HG02973 (cell line): Measurements from ENCODE around the gene C1orf232.

Experiments
- ATAC-seq: cut with Tn5 transposase; IDR thresholded peaks from one replicate; pipeline ENCODE4 v1.9.1; 2021; ENCODE audit warnings: moderate library complexity; ENCODE audit not compliant: unreplicated experiment

Gene C1orf232

DNA sequence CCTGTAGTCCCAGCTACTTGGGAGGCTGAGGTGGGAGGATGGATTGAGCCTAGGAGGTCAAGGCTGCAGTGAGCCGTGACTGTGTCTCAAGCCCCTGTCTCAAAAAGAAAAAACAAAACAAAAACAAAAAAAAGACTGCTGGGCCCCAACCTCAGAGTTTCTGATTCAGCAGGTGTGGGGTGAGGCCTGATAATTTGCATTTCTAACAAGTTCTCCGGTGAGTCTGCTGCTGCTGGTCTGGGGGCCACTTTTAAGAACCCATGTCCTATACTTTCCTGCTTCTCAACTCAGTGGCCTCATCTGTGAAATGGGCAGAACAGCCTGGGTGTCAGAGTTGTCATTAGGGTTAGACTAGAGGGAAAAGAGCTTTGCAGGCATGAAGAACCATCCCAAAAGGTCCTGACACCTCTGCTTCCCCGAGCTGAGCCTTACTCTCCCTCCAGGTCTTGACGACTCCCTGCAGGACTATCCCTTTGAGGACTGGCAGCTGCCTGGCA, 11.3 kb upstream of the C1orf232 start:
- ATAC-seq: no peak

DNA sequence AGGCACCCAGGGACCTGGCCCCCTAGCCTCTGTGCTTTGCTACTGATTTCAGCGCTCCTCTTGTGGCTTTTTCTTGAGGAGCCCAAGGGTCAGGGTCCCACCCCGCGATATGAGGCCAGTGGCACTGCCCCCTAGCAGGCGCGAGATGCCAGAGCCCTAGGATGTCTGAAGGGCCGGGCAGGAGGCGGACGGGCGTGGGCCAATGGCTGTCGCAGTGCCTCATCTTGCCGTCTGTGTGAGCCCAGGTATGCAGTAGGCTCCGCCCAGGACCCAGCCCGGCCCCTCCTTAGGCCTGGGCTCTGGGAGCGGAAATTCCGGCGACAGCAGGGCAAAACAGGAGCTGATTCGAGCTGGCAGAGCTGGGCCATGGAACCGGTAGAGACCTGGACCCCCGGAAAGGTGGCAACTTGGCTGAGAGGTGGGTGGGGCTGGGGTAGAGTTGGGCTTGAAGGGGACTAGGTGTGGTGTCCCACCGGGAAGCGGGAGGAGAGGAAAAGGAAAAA, 8.5 kb upstream of the C1orf232 start, which contains the start of gene CNKSR1:
Gene CNKSR1, plus strand, starts transcription at position 310 of the 503 bp plus-strand sequence. Its CDS starts 57 bp downstream, at position 367.
- ATAC-seq: no peak

DNA sequence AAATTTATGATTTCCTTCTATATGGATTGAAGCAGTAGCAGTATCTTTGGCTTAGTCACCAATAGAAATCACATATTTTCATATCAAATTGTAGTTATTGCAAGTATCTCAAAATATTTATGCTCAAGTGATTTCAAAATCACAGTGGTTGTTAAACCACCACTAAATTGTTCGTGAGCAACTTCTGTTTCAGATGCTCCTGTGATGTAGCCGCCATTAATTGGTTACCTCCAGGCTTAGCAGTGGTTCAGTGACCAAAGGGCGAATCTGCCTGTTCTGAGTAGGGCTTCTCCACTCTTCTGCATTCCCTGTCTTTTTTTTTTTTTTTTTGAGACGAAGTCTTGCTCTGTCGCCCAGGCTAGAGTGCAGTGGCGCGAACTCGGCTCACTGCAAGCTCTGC, 6.6 kb upstream of the C1orf232 start:
- ATAC-seq: no peak

DNA sequence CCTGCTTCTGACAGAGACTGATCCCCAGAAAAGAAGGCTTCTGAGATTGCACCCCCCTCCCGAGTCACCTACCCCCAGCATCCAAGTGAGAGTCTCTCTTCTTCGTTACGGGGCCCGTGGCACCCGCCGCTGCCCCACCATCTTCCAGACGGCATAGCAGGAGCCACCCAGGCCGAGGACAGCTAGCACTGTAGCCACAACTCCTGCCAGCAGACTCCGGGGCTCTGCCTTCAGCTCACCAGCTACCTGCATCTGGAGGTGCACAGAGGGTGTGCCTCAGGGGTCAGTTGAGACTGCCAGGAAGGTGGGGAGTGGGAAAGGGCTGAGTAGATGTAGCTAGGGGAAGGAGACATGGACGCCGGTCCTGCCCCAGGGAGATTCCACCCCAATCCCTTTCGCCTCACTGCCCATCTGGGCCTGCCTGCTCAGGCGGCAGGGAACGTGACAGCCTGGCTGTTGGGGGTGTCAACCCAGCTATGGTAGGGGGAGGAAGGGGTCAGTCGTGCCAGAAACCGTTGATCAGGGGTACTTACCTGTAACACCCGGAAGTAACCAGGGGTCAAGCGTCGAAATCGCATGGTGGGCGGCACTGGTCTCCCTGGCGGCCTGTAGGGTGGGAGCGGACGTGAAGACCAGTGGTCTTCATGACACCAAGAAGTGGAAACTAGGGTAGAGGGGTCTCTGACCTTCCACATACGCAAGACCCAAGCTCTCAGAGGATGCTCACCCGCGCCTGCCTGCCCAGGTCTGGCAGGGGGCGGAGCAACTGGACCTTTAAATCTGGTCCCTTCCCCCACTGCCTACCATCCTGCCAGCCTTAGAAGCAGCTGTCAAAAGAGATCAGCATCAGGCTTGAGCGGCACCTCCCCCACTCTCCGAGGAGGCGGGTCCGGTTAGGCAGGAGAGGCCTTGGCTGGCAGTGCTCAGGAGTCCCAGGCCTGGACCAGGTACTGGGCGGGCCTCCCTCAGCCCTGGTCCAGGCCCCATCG, 2.6 kb upstream of the C1orf232 start, which contains the start of gene ZNF593OS:
Gene ZNF593OS, minus strand, starts transcription at position 749 of the 989 bp plus-strand sequence. Its CDS starts 171 bp downstream, at position 578.
- no peak for ATAC-seq

DNA sequence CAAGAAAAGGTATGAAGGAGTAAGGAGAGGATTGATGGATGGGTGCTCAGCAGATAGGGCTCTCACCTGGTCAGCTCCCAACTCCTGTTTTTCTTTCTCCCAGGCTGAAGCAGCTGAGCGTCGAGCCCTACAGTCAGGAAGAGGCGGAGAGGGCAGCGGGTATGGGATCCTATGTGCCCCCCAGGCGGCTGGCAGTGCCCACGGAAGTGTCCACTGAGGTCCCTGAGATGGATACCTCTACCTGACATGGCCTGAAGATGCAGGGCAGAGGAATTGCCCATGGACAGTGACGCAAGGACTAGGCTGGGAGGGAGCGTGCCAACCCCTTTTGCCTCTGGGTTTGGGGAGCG, 1.7 kb upstream of the C1orf232 start:
- no peak for ATAC-seq

DNA sequence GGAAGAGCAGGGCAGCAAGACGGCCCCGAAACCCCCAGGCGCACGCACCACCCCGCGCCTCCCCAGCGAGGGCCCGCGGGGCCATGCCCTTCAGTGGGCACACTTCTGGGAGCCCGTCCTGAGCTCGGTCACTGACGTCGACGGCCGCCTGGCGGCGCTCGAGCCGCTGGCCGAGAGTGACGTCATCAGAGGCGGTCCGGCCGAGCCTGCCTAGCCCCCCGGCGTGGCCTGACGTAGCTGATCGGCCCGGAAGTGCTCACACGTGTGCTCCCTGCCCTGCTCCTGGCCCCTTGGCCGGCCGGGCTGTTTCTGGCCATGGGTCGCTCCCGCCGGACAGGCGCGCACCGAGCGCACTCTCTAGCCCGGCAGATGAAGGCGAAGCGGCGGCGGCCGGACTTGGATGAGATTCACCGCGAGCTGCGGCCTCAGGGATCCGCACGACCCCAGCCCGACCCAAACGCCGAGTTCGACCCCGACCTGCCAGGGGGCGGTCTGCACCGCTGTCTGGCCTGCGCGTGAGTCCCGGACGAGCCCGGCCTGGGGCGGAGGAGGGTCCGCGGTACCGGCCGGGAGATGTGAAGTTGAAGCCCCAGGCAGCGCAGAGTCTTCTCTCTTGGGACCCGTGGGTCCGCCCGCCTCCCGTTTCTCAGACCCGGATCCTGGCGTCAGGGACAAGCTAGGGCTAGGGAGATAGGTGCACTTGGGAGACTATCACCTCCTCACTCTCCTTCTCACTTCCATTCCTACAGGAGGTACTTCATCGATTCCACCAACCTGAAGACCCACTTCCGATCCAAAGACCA, 1.1 kb upstream of the C1orf232 start, which contains the start of gene ZNF593:
Gene ZNF593, plus strand, starts transcription at position 240 of the 803 bp plus-strand sequence. Its CDS starts 76 bp downstream, at position 316.
- ATAC-seq: peak; percentile 82

DNA sequence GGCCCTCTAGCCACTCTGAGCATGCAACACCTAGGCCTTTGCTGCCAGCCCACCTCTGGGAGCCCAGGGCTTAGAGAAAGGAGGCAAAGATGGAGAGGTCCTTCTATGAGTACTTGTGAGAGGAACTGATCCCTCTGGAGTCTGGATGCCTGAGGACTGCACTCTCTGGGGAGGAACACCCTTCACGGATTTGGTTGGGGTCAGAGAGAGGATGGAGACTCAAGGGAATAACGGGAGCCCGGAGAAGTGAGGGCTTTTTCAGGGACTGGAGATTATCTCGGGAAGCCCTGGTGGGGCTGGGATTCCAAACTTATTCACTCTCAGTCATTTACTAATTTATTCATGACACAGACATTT, 413 bp upstream of the C1orf232 start:
- no peak for ATAC-seq

DNA sequence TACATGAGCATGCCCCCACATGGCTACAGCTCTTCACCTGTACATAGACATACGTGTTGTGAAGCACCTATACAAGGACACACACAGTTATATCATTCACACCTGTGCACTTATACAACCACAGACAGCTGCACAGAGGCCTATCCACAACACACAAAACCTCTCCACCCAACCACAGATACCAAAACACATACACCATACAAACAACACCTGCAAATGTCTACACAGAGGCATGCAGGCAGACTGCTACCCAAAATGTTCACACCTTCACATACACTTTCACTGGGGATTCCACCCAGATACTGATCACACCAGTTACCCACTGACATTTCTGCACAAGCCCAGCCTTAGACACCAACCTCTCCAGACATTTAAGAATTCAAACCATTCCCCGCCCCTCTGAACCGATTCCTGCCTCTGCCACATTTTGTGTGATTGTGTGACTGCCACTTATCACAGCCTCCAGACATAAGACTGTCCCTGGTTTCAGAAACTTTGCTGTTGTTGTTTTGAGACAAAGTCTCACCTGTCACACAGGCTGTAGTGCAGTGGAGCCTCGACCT, 2.0 kb downstream of the C1orf232 start:
- no peak for ATAC-seq

DNA sequence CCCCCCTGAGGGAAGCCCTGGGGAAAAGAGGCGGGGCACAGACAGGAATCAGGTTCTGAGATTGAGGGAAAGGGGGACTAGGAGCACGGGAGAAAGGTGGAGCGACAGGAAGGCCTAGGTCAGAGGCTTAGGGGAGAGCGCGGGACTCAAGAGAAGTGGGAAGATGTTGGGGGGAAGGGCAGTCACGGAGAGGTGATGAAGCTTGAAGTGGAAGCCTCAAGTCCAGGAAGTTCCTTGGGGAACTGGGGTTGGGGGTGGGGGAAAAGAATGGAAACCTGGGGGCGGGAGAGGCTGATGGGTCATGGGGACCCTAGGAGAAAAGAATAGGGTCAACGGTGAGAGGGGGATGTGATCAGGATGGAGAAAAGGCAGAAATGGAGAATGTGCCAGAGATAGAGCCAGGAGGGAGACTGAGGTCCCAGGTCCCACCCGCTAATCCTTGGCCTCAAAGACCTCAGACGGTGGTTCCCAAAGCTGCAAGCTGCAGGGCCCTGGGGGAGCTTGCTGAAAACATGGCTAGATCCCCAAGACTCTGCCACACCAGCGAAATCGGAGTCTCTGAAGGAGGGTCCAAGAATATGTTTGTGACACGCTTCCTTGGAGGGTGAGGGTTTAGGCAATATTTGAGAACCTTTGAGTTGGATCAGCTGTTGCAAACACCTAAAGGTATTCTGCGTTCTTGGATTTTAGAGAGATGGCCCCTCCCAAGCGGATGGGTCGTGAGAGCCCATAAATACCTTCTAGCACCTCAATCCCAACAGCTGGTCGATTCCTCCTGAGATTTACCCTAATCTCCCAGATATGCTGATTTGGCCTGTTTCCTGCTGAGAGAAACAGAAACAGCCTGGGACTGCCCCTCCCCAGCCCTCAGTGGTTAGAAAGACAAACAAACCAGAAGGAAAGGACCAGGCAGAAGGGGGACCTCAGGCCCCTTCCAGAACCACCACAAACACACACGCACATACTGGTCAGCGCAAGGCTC, 3.6 kb downstream of the C1orf232 start:
- ATAC-seq: no peak

DNA sequence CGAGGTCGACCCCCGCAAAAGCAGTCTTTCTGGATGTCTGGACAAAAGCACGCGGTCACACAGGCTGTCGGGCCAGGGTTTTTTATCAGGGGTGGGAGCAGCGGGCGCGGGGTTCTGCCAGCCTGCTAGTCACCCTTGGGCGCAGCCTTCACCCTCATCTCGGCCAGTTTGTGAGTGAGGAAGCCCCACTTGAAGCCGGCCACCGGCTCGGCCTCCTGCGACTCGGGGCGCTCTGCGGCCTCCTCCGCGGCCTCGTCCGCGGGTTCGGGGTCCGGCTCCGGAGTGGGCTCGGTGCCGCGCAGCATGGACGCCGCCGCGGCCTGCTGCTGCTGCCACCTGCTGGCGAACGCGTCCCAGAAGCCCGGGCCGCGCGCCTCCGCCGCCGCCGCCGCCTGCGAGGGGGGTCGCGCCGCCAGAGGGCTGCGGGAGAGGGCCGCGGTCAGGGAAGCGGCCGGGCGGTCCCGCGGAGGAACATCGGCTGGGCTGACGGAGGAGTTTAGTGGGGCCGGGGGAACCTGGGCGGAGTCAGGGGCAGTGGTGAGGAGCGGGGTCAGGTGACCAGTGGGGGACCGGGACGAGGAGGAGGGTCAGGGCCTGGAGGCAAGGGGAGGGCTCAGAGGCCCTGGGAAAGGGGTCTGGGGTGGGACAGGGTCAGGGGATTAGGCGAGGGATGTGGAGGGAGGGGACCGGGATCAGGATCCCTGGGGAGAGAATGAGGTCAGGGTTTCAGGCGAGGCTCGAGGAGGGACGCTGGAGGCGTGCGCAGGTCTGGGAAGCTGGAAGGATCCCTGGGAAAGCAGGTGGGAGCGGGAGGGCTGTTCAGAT, 4.5 kb downstream of the C1orf232 start:
- no peak for ATAC-seq

DNA sequence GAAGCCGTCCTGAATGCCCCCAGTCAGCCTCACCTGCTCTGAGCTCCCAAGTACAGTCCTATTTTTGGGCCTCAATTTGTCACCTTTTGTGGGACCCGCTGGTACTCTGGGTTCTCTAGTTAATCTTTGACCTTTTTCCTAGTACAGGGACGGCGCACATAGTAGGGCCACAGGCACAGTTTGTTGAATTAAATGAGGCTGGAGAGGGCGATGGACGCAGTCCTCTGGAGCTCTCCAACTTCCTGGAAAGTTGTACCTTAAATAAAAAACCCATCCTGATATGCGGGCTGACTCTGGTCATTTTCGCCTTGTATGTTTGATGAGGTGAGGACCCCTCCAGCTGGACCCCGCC, 5.1 kb downstream of the C1orf232 start:
- ATAC-seq: no peak

DNA sequence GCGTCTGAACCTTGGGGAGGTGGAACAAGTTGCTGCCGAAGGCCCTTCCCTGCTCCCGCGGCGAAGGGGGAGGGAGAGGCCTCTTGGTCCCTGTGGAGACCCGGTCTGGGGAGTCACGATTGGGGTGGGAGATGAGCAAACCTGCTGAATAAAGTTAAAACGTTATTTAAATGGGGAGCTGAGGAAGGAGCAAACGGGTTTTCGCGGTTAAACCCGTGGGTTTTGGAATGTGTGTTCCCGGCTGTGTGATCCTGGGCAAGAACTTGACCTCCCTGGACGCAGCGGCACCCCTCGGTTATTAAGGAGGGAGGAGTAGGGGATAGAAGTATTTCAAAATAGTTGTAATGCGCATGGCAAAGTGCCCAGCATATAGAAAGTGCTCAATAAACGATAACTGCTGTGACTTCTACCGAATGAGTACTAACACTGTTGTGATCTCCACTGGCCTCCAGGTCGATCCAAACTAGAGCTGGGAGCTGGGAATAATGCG, 6.5 kb downstream of the C1orf232 start:
- no peak for ATAC-seq

DNA sequence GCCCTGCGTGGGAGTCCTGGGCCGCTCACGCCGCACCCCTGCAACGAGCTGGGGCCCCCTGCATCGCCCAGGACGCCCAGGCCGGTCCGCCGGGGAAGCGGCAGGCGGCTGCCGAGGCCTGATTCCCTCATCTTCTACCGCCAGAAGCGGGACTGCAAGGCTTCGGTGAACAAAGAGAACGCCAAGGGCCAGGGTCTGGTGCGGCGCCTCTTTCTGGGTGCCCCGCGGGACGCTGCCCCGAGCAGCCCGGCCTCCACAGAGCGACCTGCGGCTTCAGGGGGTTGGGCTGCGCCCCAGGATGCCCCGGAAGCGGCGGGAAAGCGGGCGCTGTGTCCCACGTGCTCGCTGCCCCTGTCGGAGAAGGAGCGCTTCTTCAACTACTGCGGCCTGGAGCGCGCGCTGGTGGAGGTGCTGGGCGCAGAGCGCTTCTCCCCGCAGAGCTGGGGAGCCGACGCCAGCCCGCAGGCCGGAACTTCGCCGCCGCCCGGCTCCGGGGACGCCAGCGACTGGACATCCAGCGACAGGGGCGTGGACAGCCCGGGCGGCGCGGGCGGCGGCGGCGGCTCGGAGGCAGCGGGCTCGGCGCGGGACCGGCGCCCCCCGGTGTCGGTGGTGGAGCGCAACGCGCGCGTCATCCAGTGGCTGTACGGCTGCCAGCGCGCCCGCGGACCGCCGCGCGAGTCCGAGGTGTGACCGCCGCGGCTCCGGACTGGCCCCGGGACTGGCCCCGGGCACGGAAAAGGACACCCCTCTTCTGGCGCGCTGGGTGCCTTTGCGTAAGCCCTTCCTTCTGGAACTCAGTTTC, 7.1 kb downstream of the C1orf232 start:
- no peak for ATAC-seq

DNA sequence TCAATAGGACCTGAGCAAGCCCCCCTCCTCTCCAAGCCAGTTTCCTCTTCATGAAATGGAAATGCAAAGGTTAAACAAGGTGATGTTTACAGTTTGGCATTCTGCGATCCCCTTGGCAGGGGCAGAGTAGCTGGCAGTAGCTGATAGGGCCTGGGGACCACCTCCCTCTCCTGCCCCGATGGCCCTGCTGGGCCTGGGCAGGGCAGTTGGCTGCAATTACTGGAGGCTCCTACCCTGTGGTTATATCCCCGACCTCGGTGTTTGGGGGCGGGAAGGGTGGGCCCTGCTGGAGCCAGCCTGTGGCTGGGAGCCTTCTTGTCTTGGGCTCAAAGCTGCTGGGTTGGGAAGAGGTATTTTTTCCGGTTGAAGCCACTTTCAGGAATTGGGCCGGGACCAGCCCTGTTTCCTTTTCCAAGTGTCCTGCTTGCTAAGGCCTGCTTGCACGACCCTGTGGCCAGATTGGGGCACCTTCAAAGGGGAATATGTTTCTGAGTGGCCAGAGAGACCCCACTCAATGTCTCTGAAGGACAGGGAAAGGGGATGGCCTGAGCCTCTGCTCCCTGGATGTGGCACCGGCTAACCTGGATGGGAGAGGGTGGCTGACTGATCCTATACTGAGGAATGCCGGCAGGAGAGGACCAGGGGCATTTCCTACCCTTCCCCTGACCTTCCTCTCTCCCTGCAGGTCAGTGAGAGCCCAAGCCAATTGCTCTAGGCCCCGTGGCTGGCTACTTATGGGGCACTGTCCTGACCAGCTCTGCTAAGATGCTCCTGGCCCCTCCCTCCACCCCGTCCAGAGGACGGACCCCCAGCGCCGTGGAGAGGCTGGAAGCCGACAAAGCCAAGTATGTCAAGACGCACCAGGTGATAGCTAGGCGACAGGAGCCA, 8.0 kb downstream of the C1orf232 start:
- ATAC-seq: no peak

DNA sequence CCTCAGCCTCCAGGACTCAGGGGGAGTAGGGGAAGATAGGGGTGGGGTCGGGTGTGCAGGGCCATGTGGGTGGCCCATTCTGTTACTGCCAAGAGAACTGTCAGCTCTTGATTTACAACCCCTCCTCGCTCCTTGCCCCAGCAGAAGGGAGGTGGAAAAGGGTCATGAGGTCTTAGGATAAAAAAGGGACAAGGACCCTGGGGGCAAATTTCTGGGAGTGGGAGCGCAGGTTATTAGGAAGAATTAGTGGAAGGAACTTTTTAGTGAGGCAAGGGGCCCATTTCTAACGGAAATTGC, 9.1 kb downstream of the C1orf232 start:
- ATAC-seq: no peak

DNA sequence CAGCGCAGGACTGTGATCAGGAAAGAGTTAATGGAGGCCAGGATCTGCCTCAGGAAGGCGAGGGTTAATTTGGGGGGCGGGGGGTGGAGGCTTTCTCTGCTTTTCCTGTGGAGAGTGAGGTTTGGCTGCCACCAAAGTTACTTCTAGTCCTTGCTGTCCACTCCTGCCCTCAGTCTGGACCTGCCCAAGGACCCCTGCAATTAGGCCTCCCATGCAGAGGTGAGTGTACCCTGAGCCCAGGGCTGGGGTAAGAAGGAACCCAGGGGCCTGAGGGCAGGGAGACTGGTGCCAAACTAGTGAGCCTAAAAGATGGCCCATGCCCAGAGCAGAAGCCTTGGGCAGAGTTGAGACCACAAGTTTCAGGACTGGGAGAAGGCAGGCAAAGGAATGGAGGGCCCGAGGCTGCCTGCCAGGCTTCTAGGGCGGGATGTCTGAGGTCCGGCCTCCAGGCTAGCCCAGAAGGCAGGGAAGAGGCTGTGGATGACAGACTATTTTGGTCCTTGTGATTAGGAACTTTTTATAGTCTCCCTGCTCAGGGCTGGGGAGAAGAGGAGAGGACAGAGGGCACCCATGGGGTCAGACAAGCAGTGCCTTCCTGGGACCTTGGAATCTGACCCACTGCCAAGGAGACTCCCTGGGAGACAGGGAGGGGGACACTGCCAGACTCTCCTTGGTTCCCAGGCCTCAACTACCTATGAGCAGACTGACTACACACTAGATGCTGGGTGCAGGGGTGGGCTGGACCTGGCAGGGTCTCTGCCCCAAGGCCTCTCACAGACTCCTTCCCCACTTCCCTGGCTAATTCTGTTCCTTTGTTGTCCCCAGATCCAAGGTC, 9.6 kb downstream of the C1orf232 start, which contains the start of gene FAM110D:
Gene FAM110D, plus strand, starts transcription at position 172 of the 835 bp plus-strand sequence. CDS start 2,213 bp downstream, outside the sequence.
- no peak for ATAC-seq
